Breast epithelium (tissue), 3 donors: ENCODE data around the gene TMEM25.

Experiments
- CTCF ChIP-seq, 3 donors: fragments of 450-650 bp; IDR thresholded peaks; one replicate each; pipeline ENCODE4 v1.5.1; 2016 to 2017; ENCODE audit warnings: antibody characterized with exemption in 3 of 3, mild to moderate bottlenecking in 3 of 3, moderate library complexity in 3 of 3
- POLR2A ChIP-seq: fragments of 450-650 bp; IDR thresholded peaks from one replicate; pipeline ENCODE4 v1.6.1; 2016; ENCODE audit warnings: antibody characterized with exemption, mild to moderate bottlenecking, moderate library complexity

DNA sequence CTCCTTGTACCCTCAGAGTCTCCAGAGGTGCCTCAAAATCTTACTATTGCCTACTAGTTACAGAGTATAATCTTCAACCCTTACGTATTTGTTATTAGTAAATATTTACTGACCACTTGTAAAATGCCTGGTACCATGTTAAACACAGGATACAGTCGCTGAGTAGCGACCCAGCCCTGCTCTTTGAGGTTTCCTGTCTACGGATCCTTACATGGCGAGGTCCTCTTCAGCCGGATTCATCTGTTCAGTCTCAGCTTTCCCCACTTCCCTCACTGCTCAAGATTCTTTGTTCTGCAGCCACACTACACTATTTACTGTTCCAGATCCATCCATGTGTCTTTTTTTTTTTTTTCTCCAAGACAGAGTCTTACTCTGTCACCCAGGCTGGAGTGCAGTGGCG, 16.9 kb upstream of the TMEM25 start:
- TF ChIP-seq CTCF (IDR thresholded peaks at IDR 0.05) (no peak), POLR2A (no peak)
